NCI-H1092 treated with DMSO at 0.1 percent for 48 hours (cell line): ENCODE data around the gene KRT20.

ENCODE experiments used
- DNase-seq: peaks from one replicate; lab custom pipeline; 2025; lab: John Stamatoyannopoulos, UW

KRT20 gene

GRCh38 chr17:40852364-40852763 is 32.7 kb downstream of the KRT20 start:
- no peak for DNase-seq

GRCh38 chr17:40850293-40850972 is 34.6 kb downstream of the KRT20 start:
- no peak for DNase-seq

GRCh38 chr17:40849723-40850122 is 35.3 kb downstream of the KRT20 start:
- DNase-seq, result no peak

GRCh38 chr17:40848583-40849235 is 36.3 kb downstream of the KRT20 start:
- DNase-seq, result no peak

GRCh38 chr17:40846515-40847144 is 38.4 kb downstream of the KRT20 start:
- no peak for DNase-seq

- no peak for DNase-seq
These were observed 40.4 kb downstream of the KRT20 start for GRCh38 chr17:40844671-40845107.

GRCh38 chr17:40843242-40843641 is 41.8 kb downstream of the KRT20 start:
- DNase-seq, result no peak

GRCh38 chr17:40841246-40841645 is 43.8 kb downstream of the KRT20 start:
- no peak for DNase-seq

- no peak for DNase-seq
These were observed 45.8 kb downstream of the KRT20 start for GRCh38 chr17:40839194-40839593.

GRCh38 chr17:40836020-40836419 is 49.0 kb downstream of the KRT20 start:
- DNase-seq, result no peak

- DNase-seq, result no peak
These were observed 51.2 kb downstream of the KRT20 start for GRCh38 chr17:40833882-40834281.

- DNase-seq, result no peak
These were observed 52.2 kb downstream of the KRT20 start for GRCh38 chr17:40832840-40833239.

- no peak for DNase-seq
These were observed 54.8 kb downstream of the KRT20 start for GRCh38 chr17:40830085-40830776.

- DNase-seq, result no peak
These were observed 56.5 kb downstream of the KRT20 start for GRCh38 chr17:40828454-40829044.

- DNase-seq, result no peak
These were observed 57.1 kb downstream of the KRT20 start for GRCh38 chr17:40827746-40828453.
